ENCODE data around the gene APOBEC3B.
"Not testable (repeated sequence)": the region's sequence is repeated elsewhere in the genome, so short reads cannot be mapped to it uniquely, and the experiment has no call there.

The APOBEC3B gene

GRCh38 chr22:38957046-38957770 is 24.9 kb upstream of the APOBEC3B start, which contains the start of gene APOBEC3A:
APOBEC3A (plus strand) TSS chr22:38957609; CDS start chr22:38957692, 83 bp downstream.
- TF ChIP-seq CTCF (conservative IDR thresholded peaks at IDR 0.05) = no peak

GRCh38 chr22:38957808-38958650 is 24.1 kb upstream of the APOBEC3B start:
- no peak for TF ChIP-seq CTCF (conservative IDR thresholded peaks at IDR 0.05)
- no peak overlapping the region for H3K27ac ChIP-seq

More at GRCh38 chr22:38957046-38957770, 24.9 kb upstream of the APOBEC3B start, which contains the start of gene APOBEC3A:
- H3K27ac ChIP-seq = no peak within 1 kb of the TSS

GRCh38 chr22:38958651-38958943 is 23.6 kb upstream of the APOBEC3B start:
- not testable (repeated sequence) for H3K27ac ChIP-seq

GRCh38 chr22:38959590-38959989 is 22.6 kb upstream of the APOBEC3B start:
- no peak for TF ChIP-seq CTCF (conservative IDR thresholded peaks at IDR 0.05)
- H3K27ac ChIP-seq = no peak overlapping the region

GRCh38 chr22:38960673-38961072 is 21.5 kb upstream of the APOBEC3B start:
- H3K27ac ChIP-seq = not testable (repeated sequence)

- not testable (repeated sequence) for H3K27ac ChIP-seq
These were observed 18.8 kb upstream of the APOBEC3B start for GRCh38 chr22:38963291-38963738.

GRCh38 chr22:38963872-38964271 is 18.3 kb upstream of the APOBEC3B start:
- no peak for TF ChIP-seq CTCF (conservative IDR thresholded peaks at IDR 0.05)
- H3K27ac ChIP-seq = no peak overlapping the region

- no peak overlapping the region for H3K27ac ChIP-seq
- TF ChIP-seq CTCF (conservative IDR thresholded peaks at IDR 0.05) = no peak
These were observed 17.8 kb upstream of the APOBEC3B start for GRCh38 chr22:38964306-38964705.

- no peak for TF ChIP-seq CTCF (conservative IDR thresholded peaks at IDR 0.05)
- no peak overlapping the region for H3K27ac ChIP-seq
These were observed 17.2 kb upstream of the APOBEC3B start for GRCh38 chr22:38964989-38965388.

All from VCaP (cell line).